EH (cell line): ENCODE results near the gene SPDYE16.
"Not testable (repeated sequence)": the region's sequence is repeated elsewhere in the genome, so short reads cannot be mapped to it uniquely, and the experiment has no call there.

Experiments used
- DNase-seq: peaks from one replicate; pipeline ENCODE4 v3.0.0-alpha.2; 2015; ENCODE audit warnings: low read depth

SPDYE16 gene

GRCh38 chr7:76504351-76505167 is 38.5 kb downstream of the SPDYE16 start:
- not testable (repeated sequence) for DNase-seq

- DNase-seq: not testable (repeated sequence)
These were observed 39.9 kb downstream of the SPDYE16 start for GRCh38 chr7:76503244-76503643.

- DNase-seq: not testable (repeated sequence)
These were observed 40.3 kb downstream of the SPDYE16 start for GRCh38 chr7:76502836-76503235.

- not testable (repeated sequence) for DNase-seq
These were observed 40.9 kb downstream of the SPDYE16 start for GRCh38 chr7:76502224-76502623.

GRCh38 chr7:76499924-76500241 is 43.2 kb downstream of the SPDYE16 start:
- not testable (repeated sequence) for DNase-seq

GRCh38 chr7:76499201-76499923 is 43.7 kb downstream of the SPDYE16 start:
- DNase-seq: not testable (repeated sequence)

GRCh38 chr7:76498583-76499200 is 44.4 kb downstream of the SPDYE16 start:
- DNase-seq: not testable (repeated sequence)

GRCh38 chr7:76497918-76498582 is 45.0 kb downstream of the SPDYE16 start:
- DNase-seq: not testable (repeated sequence)

- not testable (repeated sequence) for DNase-seq
These were observed 47.4 kb downstream of the SPDYE16 start for GRCh38 chr7:76495717-76496116.

GRCh38 chr7:76492139-76492538 is 51.0 kb downstream of the SPDYE16 start:
- DNase-seq: not testable (repeated sequence)

GRCh38 chr7:76487969-76488368 is 55.1 kb downstream of the SPDYE16 start:
- not testable (repeated sequence) for DNase-seq

GRCh38 chr7:76486618-76487017 is 56.5 kb downstream of the SPDYE16 start:
- DNase-seq: not testable (repeated sequence)

- not testable (repeated sequence) for DNase-seq
These were observed 57.1 kb downstream of the SPDYE16 start for GRCh38 chr7:76485822-76486610.

- DNase-seq: not testable (repeated sequence)
These were observed 58.6 kb downstream of the SPDYE16 start for GRCh38 chr7:76484456-76484855.

- DNase-seq: not testable (repeated sequence)
These were observed 60.0 kb downstream of the SPDYE16 start for GRCh38 chr7:76483081-76483480.

GRCh38 chr7:76482660-76483059 is 60.4 kb downstream of the SPDYE16 start:
- not testable (repeated sequence) for DNase-seq
